ENCODE data around the gene RRAGD. TPM values are rescaled to one million over a fixed set of nuclear protein-coding genes. Genes with fewer than 3 reads are reported as not detected.
A peak's percentile ranks its signal among the peaks of the same experiment; 100 is the strongest.

Gene RRAGD
- total and polyA plus RNA-seq, 2 of the 13 experiments (the other 11 are each of a cell fraction or from before 2014, with no cell fraction given), result 0.35 to 0.53 TPM

GRCh38 chr6:89371849-89372505, 40.1 kb downstream of the RRAGD start (continued):
- TF ChIP-seq, protein P1, sequence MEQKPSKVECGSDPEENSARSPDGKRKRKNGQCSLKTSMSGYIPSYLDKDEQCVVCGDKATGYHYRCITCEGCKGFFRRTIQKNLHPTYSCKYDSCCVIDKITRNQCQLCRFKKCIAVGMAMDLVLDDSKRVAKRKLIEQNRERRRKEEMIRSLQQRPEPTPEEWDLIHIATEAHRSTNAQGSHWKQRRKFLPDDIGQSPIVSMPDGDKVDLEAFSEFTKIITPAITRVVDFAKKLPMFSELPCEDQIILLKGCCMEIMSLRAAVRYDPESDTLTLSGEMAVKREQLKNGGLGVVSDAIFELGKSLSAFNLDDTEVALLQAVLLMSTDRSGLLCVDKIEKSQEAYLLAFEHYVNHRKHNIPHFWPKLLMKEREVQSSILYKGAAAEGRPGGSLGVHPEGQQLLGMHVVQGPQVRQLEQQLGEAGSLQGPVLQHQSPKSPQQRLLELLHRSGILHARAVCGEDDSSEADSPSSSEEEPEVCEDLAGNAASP (CRISPR knock-in tag; IDR thresholded peaks at IDR 0.05; ENCODE audit: borderline replicate concordance), result 0 out of 2 replicates have a peak, but pooled peaks have one; percentile 27
- no peak for TF ChIP-seq ZNF362 (CRISPR knock-in tag; IDR thresholded peaks at IDR 0.05; ENCODE audit: borderline replicate concordance)
- TF ChIP-seq ZNF230 (CRISPR knock-in tag; IDR thresholded peaks at IDR 0.05), result no peak
- TF ChIP-seq MED13 (CRISPR knock-in tag; IDR thresholded peaks at IDR 0.05), result no peak
- no peak for TF ChIP-seq RELA (CRISPR knock-in tag; IDR thresholded peaks at IDR 0.05)
- 0 out of 2 replicates have a peak, but pooled peaks have one; percentile 42 for TF ChIP-seq XBP1 (CRISPR knock-in tag; IDR thresholded peaks at IDR 0.05)
- TF ChIP-seq, protein P2, sequence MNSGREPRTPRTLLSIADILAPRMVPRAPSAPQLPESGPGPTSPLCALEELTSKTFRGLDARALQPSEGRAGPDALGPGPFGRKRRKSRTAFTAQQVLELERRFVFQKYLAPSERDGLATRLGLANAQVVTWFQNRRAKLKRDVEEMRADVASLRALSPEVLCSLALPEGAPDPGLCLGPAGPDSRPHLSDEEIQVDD (CRISPR knock-in tag; IDR thresholded peaks at IDR 0.05; ENCODE audit: borderline replicate concordance), result no peak
- no peak for TF ChIP-seq ZNF367 (CRISPR knock-in tag; IDR thresholded peaks at IDR 0.05; ENCODE audit: borderline replicate concordance)
- TF ChIP-seq MTA3 (CRISPR knock-in tag; IDR thresholded peaks at IDR 0.05), result no peak
- no peak for TF ChIP-seq UBTF (CRISPR knock-in tag; IDR thresholded peaks at IDR 0.05)
- TF ChIP-seq SMC3 (IDR thresholded peaks at IDR 0.05; ENCODE audit: low read length), result no peak
- 0 out of 2 replicates have a peak, but pooled peaks have one; percentile 27 for TF ChIP-seq MAX (IDR thresholded peaks at IDR 0.05)
- 0 out of 2 replicates have a peak, but pooled peaks have one; percentile 28 for TF ChIP-seq ZNF501 (CRISPR knock-in tag; IDR thresholded peaks at IDR 0.05)
- no peak for TF ChIP-seq CHCHD3 (CRISPR knock-in tag; IDR thresholded peaks at IDR 0.05)
- no peak for TF ChIP-seq IKZF4 (CRISPR knock-in tag; IDR thresholded peaks at IDR 0.05; ENCODE audit: borderline replicate concordance, low read depth, not compliant biosample characterization)
- TF ChIP-seq MEF2D (CRISPR knock-in tag; IDR thresholded peaks at IDR 0.05), result no peak
- TF ChIP-seq, protein P3, sequence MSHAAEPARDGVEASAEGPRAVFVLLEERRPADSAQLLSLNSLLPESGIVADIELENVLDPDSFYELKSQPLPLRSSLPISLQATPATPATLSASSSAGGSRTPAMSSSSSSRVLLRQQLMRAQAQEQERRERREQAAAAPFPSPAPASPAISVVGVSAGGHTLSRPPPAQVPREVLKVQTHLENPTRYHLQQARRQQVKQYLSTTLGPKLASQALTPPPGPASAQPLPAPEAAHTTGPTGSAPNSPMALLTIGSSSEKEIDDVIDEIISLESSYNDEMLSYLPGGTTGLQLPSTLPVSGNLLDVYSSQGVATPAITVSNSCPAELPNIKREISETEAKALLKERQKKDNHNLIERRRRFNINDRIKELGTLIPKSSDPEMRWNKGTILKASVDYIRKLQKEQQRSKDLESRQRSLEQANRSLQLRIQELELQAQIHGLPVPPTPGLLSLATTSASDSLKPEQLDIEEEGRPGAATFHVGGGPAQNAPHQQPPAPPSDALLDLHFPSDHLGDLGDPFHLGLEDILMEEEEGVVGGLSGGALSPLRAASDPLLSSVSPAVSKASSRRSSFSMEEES (CRISPR knock-in tag; IDR thresholded peaks at IDR 0.05), result 0 out of 2 replicates have a peak, but pooled peaks have one; percentile 14
- TF ChIP-seq RAD21 (CRISPR knock-in tag; IDR thresholded peaks at IDR 0.05), result 0 out of 2 replicates have a peak, but pooled peaks have one; percentile 27
- no peak for TF ChIP-seq ZNF841 (CRISPR knock-in tag; IDR thresholded peaks at IDR 0.05; ENCODE audit: borderline replicate concordance)
- TF ChIP-seq RXRA (CRISPR knock-in tag; IDR thresholded peaks at IDR 0.05), result 0 out of 2 replicates have a peak, but pooled peaks have one; percentile 32

Data from HepG2 (cell line).